IPS DF 4.7 (cell line): ENCODE results near the gene MTFMT.
"Not testable (repeated sequence)": the region's sequence is repeated elsewhere in the genome, so short reads cannot be mapped to it uniquely, and the experiment has no call there.

Experiments used
- DNase-seq: peaks from one replicate; pipeline ENCODE4 v3.0.0-alpha.2; 2013; ENCODE audit warnings: low spot score; ENCODE audit errors: extremely low read depth

MTFMT gene

DNA sequence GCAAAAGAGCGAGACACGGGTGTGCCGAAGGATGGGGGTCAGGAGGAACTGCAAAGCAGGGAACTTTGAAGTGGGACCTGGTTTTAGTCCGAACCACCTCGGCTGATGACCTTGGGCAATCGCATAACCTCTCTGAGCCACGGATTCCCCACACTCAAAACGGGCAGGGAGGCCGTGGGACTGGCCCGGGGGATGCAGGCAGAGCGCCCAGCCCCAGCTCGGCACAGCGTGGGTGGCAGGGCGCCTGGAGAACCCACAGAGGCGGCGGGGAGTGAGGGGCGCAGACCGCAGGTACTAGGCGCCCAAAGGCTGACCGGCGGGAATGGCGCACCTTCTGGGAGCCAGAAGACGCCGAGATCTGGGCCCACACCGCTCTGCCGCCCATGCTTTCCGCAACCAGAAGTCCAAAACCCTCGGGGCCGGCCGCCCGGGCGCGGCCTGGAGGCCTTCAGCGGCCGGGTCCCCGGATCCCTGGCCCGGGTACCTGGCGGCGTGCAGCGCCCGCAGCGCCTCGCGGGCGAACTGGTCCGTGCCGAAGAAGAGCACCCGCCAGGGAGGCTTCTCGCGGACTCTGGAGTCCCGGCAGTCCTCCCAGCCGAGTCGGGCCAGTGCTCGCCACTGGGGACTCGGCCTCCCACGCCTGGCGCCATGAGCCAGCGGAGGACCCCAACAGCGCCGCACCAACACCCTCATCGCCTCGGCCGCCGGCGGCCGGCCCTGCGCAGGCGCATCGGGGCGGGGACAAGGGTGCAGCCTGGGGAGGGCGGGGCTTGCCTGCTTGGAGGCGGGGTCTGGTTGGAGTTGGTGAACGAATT, at the start of gene MTFMT:
Gene MTFMT (minus strand): TSS at position 719 of the 815 bp plus-strand sequence. CDS start 26 bp downstream, at position 693.
- DNase-seq, result no peak

DNA sequence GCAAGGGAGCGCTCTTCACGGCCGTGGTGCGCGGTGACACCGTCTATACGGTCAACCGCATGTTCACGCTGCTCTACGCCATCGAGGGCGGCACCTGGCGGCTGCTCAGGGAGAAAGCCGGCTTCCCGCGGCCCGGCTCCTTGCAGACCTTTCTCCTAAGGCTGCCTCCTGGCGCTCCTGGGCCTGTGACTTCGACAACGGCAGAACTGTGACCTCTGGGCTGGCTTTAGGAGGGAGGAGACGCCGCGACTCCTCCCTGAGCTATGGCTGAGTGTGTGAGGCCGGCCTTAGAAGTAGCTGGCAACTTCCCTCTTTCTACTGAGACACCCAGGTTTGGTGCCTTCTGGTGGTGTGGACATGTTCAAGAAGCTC, 48.5 kb upstream of the MTFMT start:
- no peak for DNase-seq

DNA sequence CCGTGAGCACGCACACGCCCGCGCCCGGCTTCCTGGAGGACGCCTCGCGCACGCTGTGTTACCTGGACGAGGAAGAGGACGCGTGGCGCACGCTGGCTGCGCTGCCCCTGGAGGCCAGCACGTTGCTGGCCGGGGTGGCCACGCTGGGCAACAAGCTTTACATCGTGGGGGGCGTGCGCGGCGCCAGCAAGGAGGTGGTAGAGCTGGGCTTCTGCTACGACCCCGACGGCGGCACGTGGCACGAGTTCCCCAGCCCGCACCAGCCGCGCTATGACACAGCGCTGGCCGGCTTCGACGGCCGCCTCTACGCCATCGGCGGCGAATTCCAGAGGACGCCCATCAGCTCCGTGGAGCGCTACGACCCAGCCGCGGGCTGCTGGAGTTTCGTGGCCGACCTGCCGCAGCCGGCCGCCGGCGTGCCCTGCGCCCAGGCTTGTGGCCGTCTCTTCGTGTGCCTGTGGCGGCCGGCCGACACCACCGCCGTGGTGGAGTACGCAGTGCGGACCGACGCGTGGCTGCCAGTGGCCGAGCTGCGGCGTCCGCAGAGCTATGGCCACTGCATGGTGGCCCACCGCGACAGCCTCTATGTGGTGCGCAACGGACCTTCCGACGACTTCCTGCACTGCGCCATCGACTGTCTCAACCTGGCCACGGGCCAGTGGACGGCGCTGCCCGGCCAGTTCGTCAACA, 48.0 kb upstream of the MTFMT start:
- DNase-seq, result no peak

DNA sequence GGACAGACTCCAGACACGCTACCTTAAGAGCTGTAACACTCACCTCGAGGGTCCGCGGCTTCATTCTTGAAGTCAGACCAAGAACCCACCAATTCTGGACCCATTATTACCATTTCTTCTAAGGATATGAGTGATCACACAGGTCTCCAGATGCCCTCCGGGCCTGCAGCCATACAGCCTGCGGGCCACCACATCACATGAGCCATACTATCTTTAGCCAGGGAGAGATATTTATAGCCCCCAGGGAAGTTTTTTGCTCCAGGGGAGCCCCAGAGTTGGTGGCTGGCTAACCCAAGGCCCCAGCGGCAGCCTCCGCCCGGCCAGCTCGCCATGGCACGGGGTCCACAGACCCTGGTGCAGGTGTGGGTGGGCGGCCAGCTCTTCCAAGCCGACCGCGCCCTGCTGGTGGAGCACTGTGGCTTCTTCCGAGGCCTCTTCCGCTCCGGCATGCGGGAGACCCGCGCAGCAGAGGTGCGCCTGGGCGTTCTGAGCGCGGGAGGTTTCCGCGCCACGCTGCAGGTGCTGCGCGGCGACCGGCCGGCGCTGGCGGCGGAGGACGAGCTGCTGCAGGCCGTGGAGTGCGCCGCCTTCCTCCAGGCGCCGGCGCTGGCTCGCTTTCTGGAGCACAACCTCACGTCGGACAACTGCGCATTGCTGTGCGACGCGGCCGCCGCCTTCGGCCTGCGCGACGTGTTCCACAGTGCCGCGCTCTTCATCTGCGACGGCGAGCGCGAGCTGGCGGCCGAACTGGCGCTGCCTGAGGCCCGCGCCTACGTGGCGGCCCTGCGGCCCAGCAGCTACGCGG, 47.2 kb upstream of the MTFMT start, which contains the start of gene KBTBD13:
Gene KBTBD13 (plus strand): TSS at position 261 of the 805 bp plus-strand sequence. CDS start 70 bp downstream, at position 331.
- DNase-seq, result no peak

DNA sequence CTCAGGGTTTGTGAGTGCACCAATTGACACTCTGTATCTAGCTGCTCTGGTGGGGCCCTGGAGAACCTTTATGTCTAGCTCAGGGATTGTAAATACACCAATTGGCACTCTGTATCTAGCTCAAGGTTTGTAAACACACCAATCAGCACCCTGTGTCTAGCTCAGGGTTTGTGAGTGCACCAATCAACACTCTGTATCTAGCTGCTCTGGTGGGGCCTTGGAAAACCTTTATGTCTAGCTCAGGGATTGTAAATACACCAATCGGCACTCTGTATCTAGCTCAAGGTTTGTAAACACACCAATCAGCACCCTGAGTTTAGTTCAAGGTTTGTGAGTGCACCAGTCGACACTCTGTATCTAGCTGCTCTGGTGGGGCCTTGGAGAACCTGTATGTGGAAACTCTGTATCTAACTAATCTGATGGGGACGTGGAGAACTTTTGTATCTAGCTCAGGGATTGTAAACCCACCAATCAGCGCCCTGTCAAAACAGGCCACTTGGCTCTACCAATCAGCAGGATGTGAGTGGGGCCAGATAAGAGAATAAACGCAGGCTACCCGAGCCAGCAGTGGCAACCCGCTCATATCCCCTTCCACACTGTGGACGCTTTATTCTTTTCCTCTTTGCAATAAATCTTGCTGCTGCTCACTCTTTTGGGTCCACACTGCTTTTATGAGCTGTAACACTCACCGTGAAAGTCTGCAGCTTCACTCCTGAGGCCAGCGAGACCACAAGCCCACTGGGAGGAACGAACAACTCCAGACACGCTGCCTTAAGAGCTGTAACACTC, 46.4 kb upstream of the MTFMT start:
- not testable (repeated sequence) for DNase-seq

DNA sequence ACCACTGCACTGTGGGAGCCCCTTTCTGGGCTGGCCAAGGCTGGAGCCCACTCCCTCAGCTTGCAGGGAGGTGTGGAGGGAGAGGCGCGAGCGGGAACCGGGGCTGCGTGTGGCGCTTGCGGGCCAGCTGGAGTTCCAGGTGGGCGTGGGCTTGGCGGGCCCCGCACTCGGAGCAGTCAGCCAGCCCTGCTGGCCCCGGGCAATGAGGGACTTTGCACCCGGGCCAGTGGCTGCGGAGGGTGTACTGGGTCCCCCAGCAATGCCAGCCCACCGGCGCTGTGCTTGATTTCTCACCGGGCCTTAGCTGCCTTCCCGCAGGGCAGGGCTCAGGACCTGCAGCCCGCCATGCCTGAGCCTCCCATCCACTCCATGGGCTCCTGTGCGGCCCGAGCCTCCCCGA, 45.5 kb upstream of the MTFMT start:
- DNase-seq, result not testable (repeated sequence)

DNA sequence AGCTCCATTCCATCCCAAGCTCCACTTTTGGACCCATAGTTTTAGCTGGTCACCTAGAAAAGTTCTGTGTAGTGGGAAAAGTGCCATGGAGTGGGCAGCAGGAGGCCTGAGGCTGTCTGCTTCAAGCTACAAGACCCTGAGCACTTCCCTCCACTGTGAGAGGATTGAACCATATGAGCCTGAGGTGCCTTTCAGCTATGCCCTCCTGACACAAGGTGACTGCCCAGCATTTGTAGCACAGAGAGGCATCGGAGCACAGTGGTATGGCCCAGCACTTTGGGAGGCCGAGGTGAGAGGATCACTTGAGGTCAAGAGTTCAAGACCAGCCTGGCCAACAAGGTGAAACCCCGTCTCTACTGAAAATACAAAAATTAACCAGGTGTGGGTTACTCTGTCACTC, 43.2 kb upstream of the MTFMT start:
- no peak for DNase-seq

DNA sequence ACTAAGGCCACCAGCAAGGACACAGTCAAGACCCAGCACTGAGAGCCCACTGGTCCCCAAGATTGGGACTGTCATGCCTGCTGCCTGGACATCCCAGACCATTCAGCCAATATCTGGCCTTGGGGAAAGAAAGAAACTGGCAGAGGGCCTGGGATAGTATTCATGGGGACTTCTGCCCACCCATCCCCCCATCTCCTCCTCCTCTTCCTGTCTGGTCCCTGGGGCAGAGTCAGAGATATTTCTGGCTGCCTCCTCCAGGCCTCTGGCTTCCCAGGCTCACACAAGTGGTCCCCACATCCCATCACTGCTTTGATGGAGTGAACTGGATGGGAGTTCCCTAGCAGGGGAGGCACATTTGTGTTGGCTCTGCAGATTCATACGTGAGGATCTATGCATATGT, 42.6 kb upstream of the MTFMT start:
- DNase-seq, result no peak

DNA sequence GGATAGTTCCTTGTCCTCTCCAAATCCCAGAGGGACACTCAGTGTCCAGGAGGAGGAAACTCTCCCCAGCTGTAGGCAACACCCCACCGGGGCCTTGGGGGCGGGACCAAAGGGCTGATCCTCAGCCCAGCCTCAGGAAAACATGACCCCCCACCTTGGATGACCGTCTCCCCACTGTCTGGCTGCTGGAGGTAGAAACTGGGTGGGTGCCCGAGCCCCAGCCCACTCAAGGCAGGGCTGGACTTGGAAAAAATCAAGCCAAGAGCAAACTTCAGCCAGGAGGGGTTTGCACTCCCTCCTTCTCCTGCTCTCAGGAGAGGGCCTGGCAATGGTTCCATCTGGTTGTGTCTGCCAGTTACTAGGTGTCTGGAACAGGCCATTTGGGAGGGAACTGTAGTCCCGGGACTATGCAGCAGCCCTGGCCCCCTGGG, 42.0 kb upstream of the MTFMT start:
- no peak for DNase-seq

DNA sequence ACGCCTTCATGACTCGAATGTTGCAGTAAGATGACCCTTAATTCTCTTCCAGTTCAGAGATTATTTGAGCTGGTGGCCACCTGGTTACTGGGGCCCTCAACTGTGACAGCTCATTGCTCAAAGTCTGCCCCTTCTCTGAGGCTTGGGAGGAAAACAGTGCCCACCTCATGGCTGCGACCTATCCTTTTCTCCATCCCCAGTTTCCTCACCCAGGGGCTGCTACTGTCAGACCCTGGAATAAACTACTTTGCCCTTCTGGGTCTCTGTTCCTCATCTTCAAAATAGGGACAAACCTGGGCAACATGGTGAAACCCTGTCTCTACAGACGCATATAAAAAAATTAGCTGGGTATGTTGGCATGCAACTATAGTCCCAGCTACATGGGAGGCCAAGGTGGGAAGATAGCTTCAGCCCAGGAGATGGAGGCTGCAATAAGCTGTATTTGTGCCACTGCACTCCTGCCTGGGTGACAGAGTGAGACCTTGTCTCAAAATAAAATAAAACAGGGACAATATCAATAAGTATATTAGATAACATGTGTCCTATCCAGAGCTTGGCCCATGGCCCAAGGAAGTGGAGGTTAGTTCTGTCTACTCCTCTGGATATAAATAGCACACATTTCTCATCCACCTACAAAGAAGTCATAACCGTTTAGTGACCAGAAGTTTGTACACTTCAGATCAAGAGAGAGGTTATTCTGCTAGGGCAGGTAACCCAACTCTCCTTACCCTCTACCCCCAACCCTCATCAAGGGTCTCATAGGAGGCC, 40.5 kb upstream of the MTFMT start:
- DNase-seq, result no peak

DNA sequence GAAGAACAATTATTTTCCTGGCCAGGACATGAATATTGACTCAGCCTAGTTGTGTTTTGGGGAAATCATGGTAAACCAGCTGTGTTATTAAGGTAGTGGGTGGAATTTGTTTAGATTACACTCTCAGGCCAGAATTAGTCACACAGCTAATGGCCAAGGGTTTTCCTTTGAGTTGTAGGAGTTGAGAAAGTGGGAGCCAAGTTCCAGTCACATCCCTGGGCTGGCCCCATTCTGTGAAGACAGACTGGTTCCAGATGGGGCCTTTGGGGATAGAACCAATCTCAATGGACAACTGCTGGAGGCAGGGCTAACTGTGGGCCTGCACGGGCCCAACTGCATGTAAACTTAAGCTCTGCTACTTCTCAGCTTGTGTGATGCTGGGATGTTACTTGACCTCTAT, 39.7 kb upstream of the MTFMT start:
- no peak for DNase-seq

DNA sequence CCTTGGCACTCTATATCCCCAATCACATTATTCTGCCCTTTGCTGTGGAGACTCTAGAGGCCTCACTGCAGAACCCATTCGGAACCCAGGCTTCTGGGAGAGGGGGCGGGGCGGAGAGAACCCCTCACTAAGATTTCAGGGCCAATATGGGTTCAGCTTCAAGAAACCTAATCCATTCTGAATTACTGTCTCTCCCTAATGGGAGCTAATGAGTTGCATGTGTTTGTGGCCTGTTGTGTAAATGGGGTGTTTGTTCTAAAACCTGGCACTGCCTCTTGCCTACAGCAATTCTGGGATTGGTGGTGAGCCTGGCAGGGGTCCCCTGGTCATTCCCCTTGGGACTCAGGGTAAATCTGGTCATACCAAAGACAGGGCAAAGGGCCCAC, 39.0 kb upstream of the MTFMT start:
- DNase-seq, result no peak

DNA sequence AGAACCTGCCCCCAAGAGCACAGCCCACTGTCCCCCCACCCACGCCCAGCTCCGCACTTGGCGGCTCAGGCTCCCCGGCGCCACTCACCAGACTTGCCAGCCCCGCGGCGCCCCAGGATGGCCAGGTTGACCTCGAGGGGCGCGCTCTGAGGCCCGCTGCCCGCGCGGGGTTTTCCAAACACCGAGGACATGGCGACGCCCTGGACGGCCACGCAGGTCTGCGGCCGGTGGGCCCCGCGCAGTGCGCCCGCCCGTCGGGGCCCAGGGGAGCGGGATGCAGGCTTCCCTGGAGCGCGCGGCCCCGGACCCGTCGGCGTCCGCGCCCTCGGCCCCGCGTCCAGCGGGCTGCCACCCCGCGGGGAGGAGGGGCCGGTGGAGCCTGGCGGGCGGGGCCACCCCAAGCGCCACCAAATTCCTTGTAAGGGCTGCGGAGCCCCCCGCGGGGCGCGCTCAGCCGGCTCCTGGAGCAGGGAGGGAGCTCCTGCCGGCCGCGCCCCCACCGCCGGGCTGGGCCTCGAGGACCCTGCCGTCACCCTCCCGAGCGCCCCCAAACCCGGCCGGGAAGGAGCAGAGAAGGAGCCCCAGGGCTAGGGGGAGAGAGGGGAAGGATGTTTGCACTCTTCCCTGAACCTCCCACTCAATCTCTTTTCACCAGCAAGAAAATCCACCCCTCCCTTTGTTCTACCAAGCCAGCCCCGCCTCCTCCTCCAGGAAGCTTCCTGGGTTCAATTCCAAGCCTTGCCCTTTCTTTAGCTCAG, 38.4 kb upstream of the MTFMT start, which contains the start of gene RASL12:
Gene RASL12 (minus strand): TSS at position 347 of the 758 bp plus-strand sequence. CDS start 156 bp downstream, at position 191.
- DNase-seq, result no peak

DNA sequence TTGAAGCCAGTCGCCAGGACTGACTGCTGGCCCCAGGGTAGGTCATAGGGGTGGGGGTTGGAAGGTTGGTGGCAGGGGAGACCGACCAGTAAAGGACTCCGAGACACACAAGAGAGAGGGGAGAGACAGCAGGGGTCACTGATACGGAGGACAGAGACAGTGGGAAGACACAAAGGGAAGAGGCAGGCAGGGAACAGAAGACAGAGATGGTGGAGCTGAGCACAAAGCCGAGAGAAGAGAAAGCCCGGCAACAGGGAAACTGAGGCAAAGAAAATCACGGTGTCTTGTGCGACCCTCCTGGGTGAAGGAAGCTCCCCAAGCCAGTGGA, 37.8 kb upstream of the MTFMT start:
- no peak for DNase-seq

DNA sequence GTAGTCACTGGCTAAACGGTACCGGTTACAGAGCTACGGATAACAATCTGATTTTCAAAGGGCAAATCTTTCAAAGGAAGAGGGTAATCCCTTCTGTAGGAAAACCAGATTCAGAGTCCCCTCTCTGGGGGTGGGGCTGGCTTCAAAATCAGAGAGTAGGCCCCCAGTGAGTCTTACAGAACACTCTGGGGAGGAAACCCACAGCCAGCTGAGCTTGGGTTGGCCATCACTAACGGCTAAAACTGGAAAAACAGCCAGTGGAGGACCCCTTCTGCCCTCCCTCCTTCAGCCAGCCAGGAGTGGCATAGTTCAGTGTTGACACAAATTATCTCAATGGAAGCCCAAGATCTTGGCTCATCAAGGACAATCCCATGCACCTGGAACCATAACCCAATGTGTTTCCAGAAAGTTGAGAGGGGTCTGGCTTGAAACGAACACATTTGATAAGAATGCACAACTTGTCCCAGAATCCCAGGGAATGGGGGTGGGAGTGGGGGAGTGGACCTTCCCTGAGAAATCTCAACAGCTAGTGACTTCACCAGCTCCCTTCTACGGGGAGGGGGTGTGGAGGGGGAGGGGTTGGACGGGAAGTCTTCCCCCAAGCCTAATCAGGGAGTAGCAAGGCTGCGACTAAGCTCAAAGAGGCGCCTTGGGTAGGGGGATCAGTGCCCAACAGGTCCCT, 37.3 kb upstream of the MTFMT start:
- no peak for DNase-seq

DNA sequence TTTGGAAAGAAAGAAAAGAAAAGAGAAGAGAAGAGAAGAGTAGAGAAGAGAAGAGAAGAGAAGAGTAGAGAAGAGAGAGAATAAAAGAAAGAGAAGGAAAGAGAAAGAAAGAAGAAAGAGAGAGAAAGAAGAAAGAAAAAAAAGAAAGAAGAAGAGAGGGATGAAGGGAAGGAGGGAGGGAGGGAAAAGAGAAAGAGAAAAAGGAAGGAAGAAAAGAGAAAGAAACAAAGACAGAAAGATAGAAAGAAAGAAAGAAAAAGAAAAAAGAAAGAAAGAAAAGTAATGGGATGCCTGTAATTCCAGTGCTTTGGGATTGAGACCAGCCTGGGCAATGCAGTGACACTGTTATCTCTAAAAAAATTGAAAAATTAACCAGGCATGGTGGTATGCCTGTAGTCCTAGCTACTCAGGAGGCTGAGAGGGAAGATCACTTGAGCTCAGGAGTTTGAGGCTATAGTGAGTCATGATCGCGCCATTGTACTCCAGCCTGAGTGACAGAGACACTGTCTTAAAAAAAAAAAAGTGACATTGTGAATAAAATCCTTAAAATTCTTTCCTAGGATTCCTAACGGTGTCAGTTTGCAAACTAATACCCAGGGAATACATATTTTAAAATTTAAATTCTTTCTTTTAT, 36.7 kb upstream of the MTFMT start:
- no peak for DNase-seq

DNA sequence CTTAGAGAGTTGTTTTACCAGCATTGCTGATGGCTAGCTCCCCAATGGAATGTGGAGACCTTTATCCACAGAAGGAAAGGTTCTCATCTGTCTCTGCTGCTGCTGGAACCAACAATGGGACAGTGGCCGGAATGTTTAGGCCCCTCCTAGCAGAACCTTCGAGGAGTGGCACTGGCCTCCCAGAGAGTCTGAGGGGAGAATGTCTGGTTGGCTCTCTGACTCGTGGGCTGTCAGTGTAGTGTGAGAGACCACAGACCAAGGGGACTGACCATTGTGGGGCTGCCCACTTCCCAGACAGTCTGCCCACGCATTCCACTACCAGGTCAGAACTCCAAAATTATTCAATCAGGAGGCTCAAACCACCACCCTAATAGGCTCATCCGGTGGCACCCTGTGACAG, 33.3 kb upstream of the MTFMT start:
- DNase-seq, result no peak

DNA sequence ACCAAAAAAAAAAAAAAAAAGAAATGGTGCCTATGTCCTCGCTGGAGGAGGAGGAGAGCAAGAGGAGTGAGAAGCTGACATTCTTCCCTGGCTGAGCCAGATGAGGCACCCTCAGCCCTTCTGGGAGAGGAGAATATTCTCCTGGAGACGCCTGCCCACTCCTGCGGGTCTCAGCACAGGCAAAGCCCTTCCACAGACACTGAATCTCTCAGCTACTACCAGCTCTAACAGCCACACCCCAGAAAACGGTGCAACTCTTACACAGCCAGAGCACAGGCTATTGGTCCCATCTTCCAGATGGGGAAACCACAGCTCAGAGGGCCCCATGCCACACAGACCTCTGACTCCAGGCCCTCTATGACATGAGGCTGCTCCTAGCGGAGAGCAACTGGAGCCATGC, 32.6 kb upstream of the MTFMT start:
- DNase-seq, result no peak
